Measurements from ENCODE around the gene KDM2B.

Gene KDM2B

DNA sequence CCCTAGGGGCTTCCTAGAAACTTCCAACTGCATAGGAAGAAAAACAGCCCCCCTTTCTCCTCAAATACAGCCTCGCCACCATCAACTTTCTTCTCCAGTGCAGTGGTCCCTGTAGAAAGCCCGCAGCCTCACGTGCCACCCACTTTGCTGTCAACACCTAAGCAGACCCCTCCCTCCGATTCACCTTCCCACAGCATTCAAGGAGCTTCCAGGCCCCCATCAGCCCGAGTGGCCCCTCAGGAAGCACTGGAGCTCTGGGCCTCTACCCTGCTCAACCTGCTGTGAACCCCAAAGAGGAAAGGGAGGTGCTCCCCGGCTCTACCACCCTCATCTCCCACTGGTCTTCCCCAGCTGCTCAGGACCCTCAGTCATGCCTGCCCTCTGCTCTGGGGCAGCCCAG lies 125.9 kb downstream of the KDM2B start:
- Histone ChIP-seq H2AFZ (ENCODE audit: low read length) (no peak overlapping the region), H3K27ac (ENCODE audit: low read depth, low read length, poor library complexity, severe bottlenecking) (no peak overlapping the region), H3K27me3 (ENCODE audit: insufficient read depth, low read length) (no peaks in the 10 kb centered on the region), H3K4me2 (ENCODE audit: low read length) (no peak overlapping the region), H3K79me2 (ENCODE audit: insufficient read depth, low read length) (peaks cover 40% of the 10 kb centered on the region), H3K4me1 (ENCODE audit: insufficient read depth, low read length, severe bottlenecking) (peaks cover 26% of the 10 kb centered on the region), H3K9me3 (ENCODE audit: low read length) (no peaks in the 10 kb centered on the region), H3F3A (ENCODE audit: insufficient read depth, low read length) (no peaks in the 10 kb centered on the region), H3K4me3 (ENCODE audit: low read depth, low read length, poor library complexity, severe bottlenecking) (no peak overlapping the region), H4K20me1 (ENCODE audit: insufficient read depth, low read length) (no peaks in the 10 kb centered on the region), H3K9ac (ENCODE audit: low read length) (no peak overlapping the region), H3K36me3 (ENCODE audit: insufficient read depth, low read length) (peaks cover 34% of the 10 kb centered on the region; the same call in 1 of the 2 replicates), H3K9me2 (ENCODE audit: low read depth, low read length) (no peaks in the 10 kb centered on the region)
- TF ChIP-seq CTCF (IDR thresholded peaks at IDR 0.05; ENCODE audit: low read length) (no peak), EZH2 (IDR thresholded peaks at IDR 0.05; ENCODE audit: borderline replicate concordance, low read length) (no peak)

DNA sequence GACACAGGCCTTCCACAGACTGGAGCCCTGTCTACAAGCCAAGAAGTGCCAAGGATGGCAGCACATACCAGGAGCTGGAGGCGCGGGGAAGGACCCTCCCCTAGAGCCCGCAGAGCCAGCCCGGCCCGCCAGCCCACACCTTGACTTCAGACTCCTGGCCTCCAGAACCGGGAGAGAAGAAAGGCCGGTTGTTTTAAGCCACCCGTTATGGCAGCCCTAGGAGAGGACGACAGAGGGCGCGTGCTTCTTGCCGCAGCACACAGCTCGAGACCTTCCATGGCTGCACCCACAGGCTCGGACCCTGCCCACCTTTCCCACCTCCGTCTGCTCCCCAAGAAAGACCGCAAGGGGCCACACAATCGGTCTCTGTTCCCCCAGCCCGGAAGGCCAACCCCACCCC lies 127.2 kb downstream of the KDM2B start:
- peaks cover 32% of the 10 kb centered on the region for H3K79me2 ChIP-seq (ENCODE audit: insufficient read depth, low read length)
- peaks cover 45% of the 10 kb centered on the region; the same call in 1 of the 2 replicates for H3K36me3 ChIP-seq (ENCODE audit: insufficient read depth, low read length)
- no peak overlapping the region for H3K9ac ChIP-seq (ENCODE audit: low read length)
- H3K27ac ChIP-seq (ENCODE audit: low read depth, low read length, poor library complexity, severe bottlenecking) = no peak overlapping the region
- H3K4me1 ChIP-seq (ENCODE audit: insufficient read depth, low read length, severe bottlenecking) = peaks cover 26% of the 10 kb centered on the region
- no peak for TF ChIP-seq EZH2 (IDR thresholded peaks at IDR 0.05; ENCODE audit: borderline replicate concordance, low read length)
- no peak for TF ChIP-seq CTCF (IDR thresholded peaks at IDR 0.05; ENCODE audit: low read length)
- H3K4me3 ChIP-seq (ENCODE audit: low read depth, low read length, poor library complexity, severe bottlenecking) = no peak overlapping the region
- no peaks in the 10 kb centered on the region for H4K20me1 ChIP-seq (ENCODE audit: insufficient read depth, low read length)
- no peak overlapping the region for H2AFZ ChIP-seq (ENCODE audit: low read length)
- no peaks in the 10 kb centered on the region for H3K9me2 ChIP-seq (ENCODE audit: low read depth, low read length)
- H3F3A ChIP-seq (ENCODE audit: insufficient read depth, low read length) = no peaks in the 10 kb centered on the region
- no peaks in the 10 kb centered on the region for H3K9me3 ChIP-seq (ENCODE audit: low read length)
- H3K27me3 ChIP-seq (ENCODE audit: insufficient read depth, low read length) = no peaks in the 10 kb centered on the region
- H3K4me2 ChIP-seq (ENCODE audit: low read length) = no peak overlapping the region

DNA sequence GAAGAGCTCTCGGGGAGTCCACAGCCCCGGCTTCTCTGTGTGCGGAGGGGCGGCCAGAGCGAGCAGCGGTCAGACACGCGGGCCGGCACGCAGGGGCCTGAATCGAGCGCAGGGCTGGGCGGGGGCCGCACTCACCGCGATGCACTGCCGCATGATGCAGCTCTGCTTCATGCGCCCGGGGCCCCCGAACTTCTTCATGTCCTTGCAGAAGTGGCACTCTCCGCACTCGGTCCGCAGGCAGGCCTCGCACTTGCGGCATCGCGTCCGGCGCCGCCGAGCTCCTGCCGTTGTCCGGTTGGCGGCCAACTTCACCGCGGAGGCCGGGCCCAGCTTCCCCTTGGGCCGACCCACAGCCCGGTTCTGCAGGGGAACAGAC lies 127.8 kb downstream of the KDM2B start:
- no peaks in the 10 kb centered on the region for H3K9me2 ChIP-seq (ENCODE audit: low read depth, low read length)
- no peak for TF ChIP-seq EZH2 (IDR thresholded peaks at IDR 0.05; ENCODE audit: borderline replicate concordance, low read length)
- TF ChIP-seq CTCF (IDR thresholded peaks at IDR 0.05; ENCODE audit: low read length) = no peak
- peaks cover 48% of the 10 kb centered on the region for H3K36me3 ChIP-seq (ENCODE audit: insufficient read depth, low read length)
- H3K79me2 ChIP-seq (ENCODE audit: insufficient read depth, low read length) = peaks cover 26% of the 10 kb centered on the region
- no peak overlapping the region for H3K4me3 ChIP-seq (ENCODE audit: low read depth, low read length, poor library complexity, severe bottlenecking)
- H3K9me3 ChIP-seq (ENCODE audit: low read length) = no peaks in the 10 kb centered on the region
- no peak overlapping the region for H2AFZ ChIP-seq (ENCODE audit: low read length)
- peaks cover 26% of the 10 kb centered on the region for H3K4me1 ChIP-seq (ENCODE audit: insufficient read depth, low read length, severe bottlenecking)
- no peak overlapping the region for H3K4me2 ChIP-seq (ENCODE audit: low read length)
- H3K27me3 ChIP-seq (ENCODE audit: insufficient read depth, low read length) = no peaks in the 10 kb centered on the region
- no peak overlapping the region for H3K9ac ChIP-seq (ENCODE audit: low read length)
- no peaks in the 10 kb centered on the region for H3F3A ChIP-seq (ENCODE audit: insufficient read depth, low read length)
- no peaks in the 10 kb centered on the region for H4K20me1 ChIP-seq (ENCODE audit: insufficient read depth, low read length)
- H3K27ac ChIP-seq (ENCODE audit: low read depth, low read length, poor library complexity, severe bottlenecking) = no peak overlapping the region
